ENCODE data around the gene TNRC18. TPM values are rescaled to one million over a fixed set of nuclear protein-coding genes. Genes with fewer than 3 reads are reported as not detected.
"Not testable (repeated sequence)": the region's sequence is repeated elsewhere in the genome, so short reads cannot be mapped to it uniquely, and the experiment has no call there.

The TNRC18 gene
- total RNA-seq, 1 donor from 2014 or later, result 38.4 TPM

- TF ChIP-seq, protein P1, sequence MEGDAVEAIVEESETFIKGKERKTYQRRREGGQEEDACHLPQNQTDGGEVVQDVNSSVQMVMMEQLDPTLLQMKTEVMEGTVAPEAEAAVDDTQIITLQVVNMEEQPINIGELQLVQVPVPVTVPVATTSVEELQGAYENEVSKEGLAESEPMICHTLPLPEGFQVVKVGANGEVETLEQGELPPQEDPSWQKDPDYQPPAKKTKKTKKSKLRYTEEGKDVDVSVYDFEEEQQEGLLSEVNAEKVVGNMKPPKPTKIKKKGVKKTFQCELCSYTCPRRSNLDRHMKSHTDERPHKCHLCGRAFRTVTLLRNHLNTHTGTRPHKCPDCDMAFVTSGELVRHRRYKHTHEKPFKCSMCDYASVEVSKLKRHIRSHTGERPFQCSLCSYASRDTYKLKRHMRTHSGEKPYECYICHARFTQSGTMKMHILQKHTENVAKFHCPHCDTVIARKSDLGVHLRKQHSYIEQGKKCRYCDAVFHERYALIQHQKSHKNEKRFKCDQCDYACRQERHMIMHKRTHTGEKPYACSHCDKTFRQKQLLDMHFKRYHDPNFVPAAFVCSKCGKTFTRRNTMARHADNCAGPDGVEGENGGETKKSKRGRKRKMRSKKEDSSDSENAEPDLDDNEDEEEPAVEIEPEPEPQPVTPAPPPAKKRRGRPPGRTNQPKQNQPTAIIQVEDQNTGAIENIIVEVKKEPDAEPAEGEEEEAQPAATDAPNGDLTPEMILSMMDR (IDR thresholded peaks at IDR 0.05; ENCODE audit: insufficient read depth, low read length, poor library complexity, severe bottlenecking), result no peak
- H3K36me3 ChIP-seq (ENCODE audit: control insufficient read depth, insufficient read depth, low read length), result peaks cover 2% of the 10 kb centered on the region
Observed at GRCh38 chr7:5360451-5360850, 63.2 kb downstream of the TNRC18 start.

GRCh38 chr7:5360021-5360420 lies 63.6 kb downstream of the TNRC18 start:
- not testable (repeated sequence) for DNase-seq (ENCODE audit: low read depth); H3K36me3 ChIP-seq (ENCODE audit: control insufficient read depth, insufficient read depth, low read length); H3K27me3 ChIP-seq (ENCODE audit: control insufficient read depth, insufficient read depth, low read length); H3K4me3 ChIP-seq (ENCODE audit: low read depth, low read length)

More at GRCh38 chr7:5360451-5360850, 63.2 kb downstream of the TNRC18 start:
- no peaks in the 10 kb centered on the region for H3K27me3 ChIP-seq (ENCODE audit: control insufficient read depth, insufficient read depth, low read length)
- H3K4me3 ChIP-seq (ENCODE audit: low read depth, low read length), result no peak overlapping the region
- DNase-seq (ENCODE audit: low read depth), result no peak

- TF ChIP-seq, protein P1 (IDR thresholded peaks at IDR 0.05; ENCODE audit: insufficient read depth, low read length, poor library complexity, severe bottlenecking), result no peak
- peaks cover 2% of the 10 kb centered on the region for H3K36me3 ChIP-seq (ENCODE audit: control insufficient read depth, insufficient read depth, low read length)
- no peak for DNase-seq (ENCODE audit: low read depth)
- no peak overlapping the region for H3K4me3 ChIP-seq (ENCODE audit: low read depth, low read length)
- H3K27me3 ChIP-seq (ENCODE audit: control insufficient read depth, insufficient read depth, low read length), result no peaks in the 10 kb centered on the region
Observed at GRCh38 chr7:5359344-5359743, 64.3 kb downstream of the TNRC18 start.

- Histone ChIP-seq H3K27me3 (ENCODE audit: control insufficient read depth, insufficient read depth, low read length) (no peaks in the 10 kb centered on the region), H3K4me3 (ENCODE audit: low read depth, low read length) (no peak overlapping the region), H3K36me3 (ENCODE audit: control insufficient read depth, insufficient read depth, low read length) (peaks cover 2% of the 10 kb centered on the region)
- DNase-seq (ENCODE audit: low read depth), result no peak
- TF ChIP-seq, protein P1 (IDR thresholded peaks at IDR 0.05; ENCODE audit: insufficient read depth, low read length, poor library complexity, severe bottlenecking), result no peak
Observed at GRCh38 chr7:5357951-5358350, 65.7 kb downstream of the TNRC18 start.

DNA sequence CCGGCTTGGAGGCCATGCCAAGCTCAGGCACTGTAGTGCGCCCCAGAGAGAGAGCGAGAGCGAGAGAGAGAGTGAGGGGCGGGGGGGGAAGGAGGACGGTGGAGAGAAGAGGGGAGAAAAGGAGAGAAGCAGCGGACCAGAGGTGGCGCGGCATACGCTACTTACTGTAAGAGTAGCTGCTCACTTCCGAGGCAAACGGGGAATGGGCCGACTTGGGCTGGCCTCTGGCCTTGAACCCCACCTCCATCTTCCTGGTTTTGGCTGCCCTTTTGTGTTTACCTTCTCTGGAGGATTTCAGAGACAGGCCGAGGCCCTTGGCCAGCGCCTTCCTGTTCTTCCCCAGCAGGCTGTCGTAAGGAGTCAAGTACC lies 66.9 kb downstream of the TNRC18 start:
- TF ChIP-seq, protein P1 (IDR thresholded peaks at IDR 0.05; ENCODE audit: insufficient read depth, low read length, poor library complexity, severe bottlenecking), result no peak
- Histone ChIP-seq H3K27me3 (ENCODE audit: control insufficient read depth, insufficient read depth, low read length) (no peaks in the 10 kb centered on the region), H3K4me3 (ENCODE audit: low read depth, low read length) (no peak overlapping the region), H3K36me3 (ENCODE audit: control insufficient read depth, insufficient read depth, low read length) (peaks cover 2% of the 10 kb centered on the region)
- no peak for DNase-seq (ENCODE audit: low read depth)

DNA sequence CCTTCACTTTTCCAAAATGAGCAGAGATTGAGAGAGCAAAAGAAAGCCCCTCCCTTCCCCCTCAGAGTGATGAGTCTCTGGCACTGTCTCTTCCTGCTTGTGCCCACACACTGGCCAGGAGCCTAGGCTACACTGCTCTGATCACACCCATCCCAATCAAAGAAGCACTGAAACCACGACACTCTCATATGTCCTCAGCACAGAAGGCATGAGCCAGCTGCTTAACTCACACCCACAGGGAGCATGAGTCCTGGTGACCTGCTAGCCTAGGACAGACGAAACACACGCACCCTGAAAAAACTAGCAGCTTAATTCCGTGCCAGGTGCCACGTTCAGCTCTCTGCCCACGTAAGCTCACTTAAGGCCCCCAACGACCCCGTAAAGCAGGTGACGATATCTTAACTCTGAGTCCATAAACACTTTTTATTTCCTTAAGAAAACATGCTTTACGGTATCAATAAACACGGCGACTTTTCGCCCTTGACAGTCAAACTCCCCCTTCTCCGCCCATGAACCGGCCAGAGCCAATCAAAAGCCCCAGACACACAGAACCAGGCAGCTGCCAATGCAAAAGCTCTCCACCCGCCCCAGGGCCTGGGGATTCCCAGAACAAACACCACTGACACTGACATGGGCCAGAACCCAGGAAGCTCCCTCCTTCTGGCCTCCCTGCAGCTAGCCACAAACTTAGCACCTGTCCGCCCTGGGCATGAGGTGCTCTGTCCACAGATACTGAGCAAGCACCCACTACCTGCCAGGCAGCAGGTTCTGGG lies 69.0 kb downstream of the TNRC18 start:
- Histone ChIP-seq H3K27me3 (ENCODE audit: control insufficient read depth, insufficient read depth, low read length) (no peaks in the 10 kb centered on the region), H3K4me3 (ENCODE audit: low read depth, low read length) (no peak overlapping the region), H3K36me3 (ENCODE audit: control insufficient read depth, insufficient read depth, low read length) (peaks cover 2% of the 10 kb centered on the region)
- TF ChIP-seq, protein P1 (IDR thresholded peaks at IDR 0.05; ENCODE audit: insufficient read depth, low read length, poor library complexity, severe bottlenecking), result no peak
- DNase-seq (ENCODE audit: low read depth), result no peak

Data from kidney epithelial cell (primary cell).